Activated CD8-positive, alpha-beta T cell treated with anti-CD3 and anti-CD28 coated beads for 36 hours (primary cell): Measurements from ENCODE around the gene ARVCF. TPM values are rescaled to one million over a fixed set of nuclear protein-coding genes. Genes with fewer than 3 reads are reported as not detected.

Experiments
- ATAC-seq: fragments of 200-7000 bp; cut with Tn5 transposase; one replicate; pipeline ENCODE4 v1.10.0; 2021; ENCODE audit warnings: mild to moderate bottlenecking, moderate library complexity
- CTCF ChIA-PET: fragments of 350-600 bp; sonication (Branson Sonifier 250); formaldehyde crosslinking; loops from one replicate; lab custom pipeline; 2021; ENCODE audit warnings: antibody characterized with exemption; lab: Charles Lee
- POLR2A ChIA-PET: fragments of 350-600 bp; sonication (Branson Sonifier 250); formaldehyde crosslinking; loops from one replicate; lab custom pipeline; 2021; ENCODE audit warnings: antibody characterized with exemption; lab: Charles Lee
- DNase-seq: peaks from one replicate; pipeline ENCODE4 v3.0.0-alpha.2; 2020
- H3K27ac Mint-ChIP-seq: one replicate; pipeline ENCODE4 v1.8.0; 2021; ENCODE audit warnings: mild to moderate bottlenecking, mixed read lengths
- H3K27me3 Mint-ChIP-seq: one replicate; pipeline ENCODE4 v1.8.0; 2021; ENCODE audit warnings: mixed read lengths
- H3K36me3 Mint-ChIP-seq: one replicate; pipeline ENCODE4 v1.8.0; 2021; ENCODE audit warnings: low read depth, mixed read lengths
- H3K4me1 Mint-ChIP-seq: one replicate; pipeline ENCODE4 v1.8.0; 2021; ENCODE audit warnings: low read depth, mixed read lengths
- H3K4me3 Mint-ChIP-seq: one replicate; pipeline ENCODE4 v1.8.0; 2021; ENCODE audit warnings: mild to moderate bottlenecking, moderate library complexity, mixed read lengths
- H3K9me3 Mint-ChIP-seq: one replicate; pipeline ENCODE4 v1.8.0; 2021; ENCODE audit warnings: mixed read lengths
- CTCF ChIP-seq: fragments of 200-600 bp; IDR thresholded peaks from one replicate; pipeline ENCODE4 v1.8.0; 2022; ENCODE audit warnings: antibody characterized with exemption, mild to moderate bottlenecking
- intact Hi-C: fragments of 100-400 bp; cut with micrococcal nuclease; formaldehyde crosslinking; loops from one replicate; pipeline ENCODE4 v1.10.0; 2022
- total RNA-seq, 2 experiments: library from RNA; stranded (reverse); gene quantifications; one replicate each; pipeline ENCODE4 v1.2.3, GENCODE V29; 2021

The ARVCF gene
- total RNA-seq, 2 experiments from 2014 or later: 1.2 to 1.9 TPM

- Mint-ChIP-seq H3K36me3 (no peaks in the 10 kb centered on the region), H3K4me3 (no peak overlapping the region), H3K27me3 (no peaks in the 10 kb centered on the region), H3K9me3 (no peaks in the 10 kb centered on the region), H3K27ac (no peak overlapping the region), H3K4me1 (no peaks in the 10 kb centered on the region)
- ATAC-seq (no peak), DNase-seq (no peak)
- ChIA-PET POLR2A (interaction anchor here (1.4 kb wide), 1 partner anchor 22 kb away, joined by 3 read pairs; no protein-coding TSS in a partner anchor), CTCF (no interaction called here)
- TF ChIP-seq CTCF: no peak
- intact Hi-C loops: no loop called here
Observed at GRCh38 chr22:19991645-19992451, 24.8 kb downstream of the ARVCF start.

DNA sequence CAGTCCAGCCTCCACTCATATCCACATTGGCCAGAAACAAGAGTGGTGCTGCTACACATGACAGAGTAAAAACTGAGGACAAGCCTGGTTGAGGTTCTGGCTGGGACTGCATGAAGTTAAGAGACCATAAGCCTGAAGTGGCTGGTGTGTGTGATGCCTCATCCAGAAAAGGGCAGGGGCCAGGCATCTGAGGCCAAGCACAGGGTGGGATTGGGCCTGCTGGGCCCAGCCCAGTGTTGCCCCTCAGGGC lies 25.3 kb downstream of the ARVCF start:
- no peaks in the 10 kb centered on the region for H3K36me3 Mint-ChIP-seq
- H3K4me3 Mint-ChIP-seq: no peak overlapping the region
- no peak for ATAC-seq
- POLR2A ChIA-PET: interaction anchor here (1.4 kb wide), 1 partner anchor 21 kb away, joined by 3 read pairs; no protein-coding TSS in a partner anchor
- no peaks in the 10 kb centered on the region for H3K27me3 Mint-ChIP-seq
- CTCF ChIA-PET: no interaction called here
- intact Hi-C loops: no loop called here
- no peaks in the 10 kb centered on the region for H3K4me1 Mint-ChIP-seq
- H3K27ac Mint-ChIP-seq: no peak overlapping the region
- DNase-seq: no peak
- TF ChIP-seq CTCF: no peak
- no peaks in the 10 kb centered on the region for H3K9me3 Mint-ChIP-seq

GRCh38 chr22:19990609-19991394 lies 25.8 kb downstream of the ARVCF start:
- DNase-seq (no peak), ATAC-seq (no peak)
- no peak for TF ChIP-seq CTCF
- intact Hi-C loops: no loop called here
- Mint-ChIP-seq H3K36me3 (no peaks in the 10 kb centered on the region), H3K9me3 (no peaks in the 10 kb centered on the region), H3K4me1 (no peaks in the 10 kb centered on the region), H3K4me3 (no peak overlapping the region), H3K27me3 (no peaks in the 10 kb centered on the region), H3K27ac (no peak overlapping the region)
- CTCF ChIA-PET: no interaction called here
- POLR2A ChIA-PET: interaction anchor here (1.1 to 1.4 kb wide), 3 partner anchors 20 to 35 kb away, joined by 3 read pairs; no protein-coding TSS in a partner anchor

GRCh38 chr22:19990188-19990587 lies 26.4 kb downstream of the ARVCF start:
- POLR2A ChIA-PET: interaction anchor here (1.1 to 1.4 kb wide), 2 partner anchors 31 to 36 kb away, joined by 3 read pairs; no protein-coding TSS in a partner anchor
- no peak for TF ChIP-seq CTCF
- DNase-seq: no peak
- no peak for ATAC-seq
- CTCF ChIA-PET: no interaction called here
- no peak overlapping the region for H3K27ac Mint-ChIP-seq
- H3K9me3 Mint-ChIP-seq: no peaks in the 10 kb centered on the region
- no peaks in the 10 kb centered on the region for H3K36me3 Mint-ChIP-seq
- no peak overlapping the region for H3K4me3 Mint-ChIP-seq
- H3K27me3 Mint-ChIP-seq: no peaks in the 10 kb centered on the region
- intact Hi-C loops: no loop called here
- no peaks in the 10 kb centered on the region for H3K4me1 Mint-ChIP-seq

GRCh38 chr22:19989725-19990067 lies 26.9 kb downstream of the ARVCF start:
- H3K27me3 Mint-ChIP-seq: no peaks in the 10 kb centered on the region
- no peaks in the 10 kb centered on the region for H3K9me3 Mint-ChIP-seq
- CTCF ChIA-PET: no interaction called here
- no peaks in the 10 kb centered on the region for H3K36me3 Mint-ChIP-seq
- ATAC-seq: no peak
- TF ChIP-seq CTCF: no peak
- POLR2A ChIA-PET: interaction anchor here (1.4 kb wide), 1 partner anchor 37 kb away, joined by 3 read pairs; no protein-coding TSS in a partner anchor
- no peak for DNase-seq
- H3K4me3 Mint-ChIP-seq: no peak overlapping the region
- intact Hi-C loops: no loop called here
- H3K27ac Mint-ChIP-seq: no peak overlapping the region
- H3K4me1 Mint-ChIP-seq: no peaks in the 10 kb centered on the region
